GM18520 (cell line): ENCODE measurements around the gene RABL3.
"Not testable (repeated sequence)": the region's sequence is repeated elsewhere in the genome, so short reads cannot be mapped to it uniquely, and the experiment has no call there.

Experiments used
- ATAC-seq: cut with Tn5 transposase; IDR thresholded peaks from one replicate; pipeline ENCODE4 v1.9.1; 2021; ENCODE audit not compliant: unreplicated experiment

Gene RABL3

GRCh38 chr3:120749843-120750242 lies 7.5 kb upstream of the RABL3 start:
- no peak for ATAC-seq

GRCh38 chr3:120745466-120745865 lies 3.1 kb upstream of the RABL3 start:
- no peak for ATAC-seq

GRCh38 chr3:120743556-120744195 lies 1.4 kb upstream of the RABL3 start:
- no peak for ATAC-seq

- peak; percentile 3 for ATAC-seq
These were observed 591 bp upstream of the RABL3 start for GRCh38 chr3:120742849-120743365.

GRCh38 chr3:120741837-120742197 lies 499 bp downstream of the RABL3 start:
- peak; percentile 5 for ATAC-seq

- no peak for ATAC-seq
These were observed 996 bp downstream of the RABL3 start for GRCh38 chr3:120741320-120741719.

GRCh38 chr3:120738006-120738405 lies 4.3 kb downstream of the RABL3 start:
- not testable (repeated sequence) for ATAC-seq

- no peak for ATAC-seq
These were observed 11.5 kb downstream of the RABL3 start for GRCh38 chr3:120730576-120731542.

- ATAC-seq = no peak
These were observed 15.5 kb downstream of the RABL3 start for GRCh38 chr3:120726791-120727190.

- ATAC-seq = not testable (repeated sequence)
These were observed 23.0 kb downstream of the RABL3 start for GRCh38 chr3:120719167-120719834.

- no peak for ATAC-seq
These were observed 29.1 kb downstream of the RABL3 start for GRCh38 chr3:120713262-120713661.

GRCh38 chr3:120710369-120710768 lies 31.9 kb downstream of the RABL3 start:
- ATAC-seq = no peak

GRCh38 chr3:120708408-120708807 lies 33.9 kb downstream of the RABL3 start:
- ATAC-seq = peak; percentile 60

- no peak for ATAC-seq
These were observed 35.4 kb downstream of the RABL3 start for GRCh38 chr3:120706950-120707349.

GRCh38 chr3:120705884-120706582 lies 36.3 kb downstream of the RABL3 start:
- no peak for ATAC-seq

GRCh38 chr3:120699333-120699732 lies 43.0 kb downstream of the RABL3 start:
- ATAC-seq = no peak

- no peak for ATAC-seq
These were observed 48.7 kb downstream of the RABL3 start for GRCh38 chr3:120693439-120694171.

- no peak for ATAC-seq
These were observed 52.9 kb downstream of the RABL3 start for GRCh38 chr3:120689395-120689794.

- peak; percentile 98 for ATAC-seq
These were observed 54.2 kb downstream of the RABL3 start for GRCh38 chr3:120688121-120688520.

GRCh38 chr3:120685411-120685810 lies 56.9 kb downstream of the RABL3 start:
- ATAC-seq = no peak
